ENCODE results near the gene TACC3. TPM values are rescaled to one million over a fixed set of nuclear protein-coding genes. Genes with fewer than 3 reads are reported as not detected.

Gene TACC3
- total and polyA plus RNA-seq, 2 of the 8 experiments (the other 6 are each of a cell fraction or from before 2014, with no cell fraction given), result 73.8 to 148 TPM

DNA sequence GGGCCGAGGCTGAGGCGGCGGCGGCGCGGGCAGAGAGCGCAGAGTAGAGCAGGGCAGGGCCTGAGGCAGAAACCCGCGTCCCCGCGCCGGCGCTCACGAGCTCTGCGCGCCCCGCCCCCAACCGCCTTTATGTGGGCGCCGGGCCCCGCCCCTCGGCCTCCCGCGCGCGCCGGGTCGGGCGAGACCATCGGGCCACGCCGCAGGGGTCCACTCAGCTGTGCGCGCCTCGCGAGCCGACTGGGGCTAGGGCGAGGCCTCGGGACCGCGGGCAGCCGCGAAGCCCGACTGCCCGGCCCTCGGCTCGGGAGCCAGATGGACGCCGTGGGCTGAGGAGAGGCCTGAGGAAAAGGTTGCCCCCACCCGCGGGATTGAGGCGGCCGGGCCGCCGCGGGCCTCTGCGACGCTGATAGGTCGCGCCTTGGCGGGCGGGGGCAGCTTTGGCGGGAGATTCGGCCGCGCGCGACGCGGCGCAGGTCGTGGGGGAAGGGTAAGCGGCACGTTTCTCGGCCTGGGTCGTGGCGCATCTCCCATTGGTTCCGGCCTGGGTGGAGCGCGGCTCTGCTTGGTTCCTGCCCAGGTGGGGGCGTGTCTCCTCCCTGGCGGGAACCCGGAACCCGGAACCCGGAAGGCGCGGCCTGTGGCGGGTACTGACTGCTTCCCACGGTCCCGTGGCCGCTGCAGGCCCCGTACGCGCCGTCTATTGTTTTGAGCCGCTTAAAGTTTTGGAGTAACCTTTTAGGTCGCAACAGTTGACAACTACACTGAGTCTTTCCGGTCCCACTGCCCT, 8.9 kb upstream of the TACC3 start, which contains the start of gene SLBP:
TSS of gene SLBP (minus strand) at position 104 of the 787 bp plus-strand sequence. CDS start 131 bp downstream, outside the sequence.
- Histone ChIP-seq H3K4me2 (ENCODE audit: insufficient read depth in 1 of 2, low read depth in 2 of 2, low read length in 2 of 2) (peak within 1 kb of the TSS; percentile 84 to 86), H4K5ac (ENCODE audit: insufficient read length, low read depth, low read length) (peak within 1 kb of the TSS; percentile 92), H3K23me2 (ENCODE audit: low read depth, low read length) (peaks cover 12% of the 10 kb centered on the region; the same call in 1 of the 2 replicates), H2BK15ac (ENCODE audit: low read length) (no peak within 1 kb of the TSS), H3K4ac (replicated peaks; ENCODE audit: insufficient read length, low read depth, low read length) (peak within 1 kb of the TSS; percentile 91), H3K9me3 (ENCODE audit: insufficient read depth in 2 of 2, low read depth in 1 of 2, low read length in 1 of 2) (no peaks in the 10 kb centered on the region), H3K36me3 (ENCODE audit: control insufficient read depth in 2 of 4, insufficient read depth in 4 of 4, low read length in 3 of 4) (peaks cover 2 to 7% (median 5%) of the 10 kb centered on the region in 4 experiments; a peak in 5 of 8 replicates), H4K8ac (ENCODE audit: extremely low read depth, insufficient read depth, low read length) (peak within 1 kb of the TSS; percentile 99), H2AK5ac (ENCODE audit: low read depth, low read length) (peak within 1 kb of the TSS; percentile 91), H3K79me1 (ENCODE audit: low read depth, low read length) (peaks cover 16% of the 10 kb centered on the region), H3K27ac (ENCODE audit: low read depth, low read length) (peak within 1 kb of the TSS; percentile 95; the same call in 1 of the 2 replicates), H3K23ac (ENCODE audit: insufficient read length) (no peak within 1 kb of the TSS), H2BK120ac (replicated peaks; ENCODE audit: low read depth, low read length) (no peak within 1 kb of the TSS), H3K79me2 (ENCODE audit: control insufficient read depth in 1 of 2, insufficient read depth in 2 of 2, low read length in 2 of 2) (peaks cover 13 to 34% of the 10 kb centered on the region in 2 experiments), H2AFZ (ENCODE audit: low read length) (peak within 1 kb of the TSS; percentile 7; the same call in 1 of the 2 replicates), H4K91ac (replicated peaks; ENCODE audit: insufficient read length, low read length) (peak within 1 kb of the TSS; percentile 82), H3K56ac (replicated peaks; ENCODE audit: insufficient read length, low read depth, low read length) (peak within 1 kb of the TSS; percentile 86), H3K14ac (ENCODE audit: insufficient read length) (no peak within 1 kb of the TSS), H2BK20ac (ENCODE audit: low read length) (0 out of 2 replicates have a peak within 1 kb of the TSS, but pooled peaks have one; percentile 32), H3K4me3 (ENCODE audit: extremely low read depth in 1 of 4, insufficient read depth in 2 of 4, low read depth in 3 of 4, low read length in 4 of 4) (peak within 1 kb of the TSS; percentile 52 to 89 (median 86)), H3K27me3 (replicated peaks in 1 of 4; ENCODE audit: control insufficient read depth in 3 of 4, extremely low read depth in 1 of 4, insufficient read depth in 3 of 4, low read length in 3 of 4) (no peaks in the 10 kb centered on the region), H3K18ac (ENCODE audit: extremely low read depth, low read length) (peak within 1 kb of the TSS; percentile 75), H3K9ac (replicated peaks in 1 of 4; ENCODE audit: extremely low read depth in 1 of 4, low read depth in 3 of 4, low read length in 3 of 4) (peak within 1 kb of the TSS; percentile 87 to 97 (median 89)), H2BK12ac (ENCODE audit: low read depth, low read length) (peak within 1 kb of the TSS; percentile 87), H2BK5ac (ENCODE audit: low read depth, low read length) (peak within 1 kb of the TSS; percentile 93), H4K20me1 (replicated peaks in 1 of 2; ENCODE audit: control insufficient read depth in 1 of 2, insufficient read depth in 2 of 2, low read length in 2 of 2) (peaks cover 3 to 22% of the 10 kb centered on the region in 2 experiments), H3K4me1 (replicated peaks in 1 of 4; ENCODE audit: control insufficient read depth in 3 of 4, insufficient read depth in 4 of 4, low read length in 3 of 4) (peaks cover 0 to 12% (median 3%) of the 10 kb centered on the region in 4 experiments; a peak in 4 of 7 replicates)
- FAIRE-seq (no peak), DNase-seq (ENCODE audit: low read depth in 1 of 2, low spot score in 2 of 2) (peak; percentile 64 to 95)
- POLR2A ChIA-PET (ENCODE audit: partially characterized antibody), result interaction anchor here (0.6 to 7.9 kb wide), 18 partner anchors 10 to 236 kb away, joined by 3 to 100 read pairs (median 4); partner anchors contain the start of genes FGFR3, TACC3 and TMEM129
- CTCF ChIA-PET (ENCODE audit: partially characterized antibody), result interaction anchor here (1.9 to 3.0 kb wide), 3 partner anchors 15 to 36 kb away, joined by 6 to 13 read pairs (median 11); no protein-coding TSS in a partner anchor
- WGBS, 2 experiments (ENCODE audit: extremely low coverage in 1 of 2, insufficient coverage in 1 of 2, insufficient read length in 1 of 2, insufficient replicate concordance in 2 of 2, low coverage in 1 of 2, low lambda C conversion rate in 2 of 2, missing lambda C conversion rate in 1 of 2), result 1% methylated on average over 66 of the region's 98 CpGs; no CpG with 5 or more reads in 1 of the 2 experiments
- peak; percentile 66; the same call in 1 of the 2 replicates for TF ChIP-seq TAF1 (IDR thresholded peaks at IDR 0.05; ENCODE audit: low read depth, low read length)
- no peak for TF ChIP-seq SAP30 (IDR thresholded peaks at IDR 0.05; ENCODE audit: insufficient read depth, insufficient replicate concordance, low read length)
- peak; percentile 83 for TF ChIP-seq PHF8 (conservative IDR thresholded peaks at IDR 0.05; ENCODE audit: low read depth, low read length)
- no peak for TF ChIP-seq CBX8 (IDR thresholded peaks at IDR 0.05; ENCODE audit: borderline replicate concordance, low read depth, low read length)
- TF ChIP-seq TEAD4 (IDR thresholded peaks at IDR 0.05; ENCODE audit: low read depth, low read length), result peak; percentile 49; the same call in 1 of the 2 replicates
- TF ChIP-seq, protein P1, sequence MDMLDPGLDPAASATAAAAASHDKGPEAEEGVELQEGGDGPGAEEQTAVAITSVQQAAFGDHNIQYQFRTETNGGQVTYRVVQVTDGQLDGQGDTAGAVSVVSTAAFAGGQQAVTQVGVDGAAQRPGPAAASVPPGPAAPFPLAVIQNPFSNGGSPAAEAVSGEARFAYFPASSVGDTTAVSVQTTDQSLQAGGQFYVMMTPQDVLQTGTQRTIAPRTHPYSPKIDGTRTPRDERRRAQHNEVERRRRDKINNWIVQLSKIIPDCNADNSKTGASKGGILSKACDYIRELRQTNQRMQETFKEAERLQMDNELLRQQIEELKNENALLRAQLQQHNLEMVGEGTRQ (IDR thresholded peaks at IDR 0.05; ENCODE audit: low read length), result no peak
- peak; percentile 1 for TF ChIP-seq NANOG (IDR thresholded peaks at IDR 0.05; ENCODE audit: insufficient read depth, low read depth, low read length, poor library complexity, severe bottlenecking)
- no peak for TF ChIP-seq FOSL1 (IDR thresholded peaks at IDR 0.05; ENCODE audit: insufficient read depth, low read depth, low read length)
